Mucosa of descending colon (tissue), 3 donors: ENCODE measurements around the gene KRTAP19-3. TPM values are rescaled to one million over a fixed set of nuclear protein-coding genes. Genes with fewer than 3 reads are reported as not detected.

Experiments used
- ATAC-seq: fragments of 200-7000 bp; cut with Tn5 transposase; one replicate; pipeline ENCODE4 v1.9.1; 2020; ENCODE audit warnings: mild to moderate bottlenecking, moderate library complexity
- DNase-seq, 3 donors: peaks; one replicate each; pipeline ENCODE4 v3.0.0-alpha.2; 2020
- H3K36me3 ChIP-seq: fragments of 200-600 bp; one replicate; pipeline ENCODE4 v1.8.0; 2021; ENCODE audit warnings: low read depth, mild to moderate bottlenecking
- H3K4me1 ChIP-seq: fragments of 200-600 bp; one replicate; pipeline ENCODE4 v1.8.0; 2021; ENCODE audit warnings: low read depth, mild to moderate bottlenecking
- H3K4me3 ChIP-seq: fragments of 200-600 bp; one replicate; pipeline ENCODE4 v1.8.0; 2021; ENCODE audit warnings: mild to moderate bottlenecking
- H3K9me3 ChIP-seq: fragments of 200-600 bp; one replicate; pipeline ENCODE4 v1.8.0; 2021; ENCODE audit warnings: mild to moderate bottlenecking
- intact Hi-C, 2 donors: fragments of 100-400 bp; cut with DNase I in 1 of 2; cut with micrococcal nuclease in 1 of 2; formaldehyde crosslinking; loops; one replicate each; pipeline versions ENCODE4 v1.11.0 to v1.11.1; 2022; cut with DNase I, micrococcal nuclease
- total RNA-seq, 3 donors: library from RNA; stranded (reverse); fragmentation: NEBNext Ultra II Directional in 2 of 3; extraction: Animal tissue kit (Norgen Biotek cat#: 25700) in 2 of 3; gene quantifications; one replicate each; pipeline versions ENCODE4 v1.2.1 to v1.2.4, GENCODE V29; 2021 to 2023
- TF ChIP-seq, protein P1 (sequence below): fragments of 200-600 bp; IDR thresholded peaks from one replicate; pipeline ENCODE4 v1.8.0; 2022; ENCODE audit warnings: antibody characterized with exemption, mild to moderate bottlenecking
- donor health status: DM: no; HTN: no; CAD: no; lungs with moderate emphysema.
- donor health status: DM: no; HTN: no; CAD: no.
- donor health status: DM: no; HTN: yes; CAD: no.

Gene KRTAP19-3
- total RNA-seq, 3 donors from 2014 or later = not detected

DNA sequence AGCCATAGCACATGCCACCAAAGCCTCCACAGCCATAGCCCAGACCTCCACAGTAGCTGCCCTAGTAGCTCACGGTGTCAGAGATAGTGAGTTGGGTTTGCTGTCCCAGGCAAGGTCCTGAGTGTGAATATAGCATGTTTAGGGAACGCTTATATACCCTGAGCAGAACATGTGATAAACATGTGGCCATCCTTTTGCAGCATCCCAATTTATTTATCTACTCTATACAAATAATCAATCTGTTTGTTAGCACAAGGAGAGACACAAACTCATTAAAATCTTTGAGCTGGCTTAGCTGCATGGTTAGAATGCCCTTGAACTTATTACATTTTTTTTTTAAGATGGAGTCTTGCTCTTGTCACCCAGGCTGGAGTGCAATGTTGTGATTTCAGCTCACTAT, 4.5 kb downstream of the KRTAP19-3 start, which contains the start of gene KRTAP19-2:
KRTAP19-2 (minus strand) TSS at position 101 of the 400 bp plus-strand sequence; CDS start at position 13, 88 bp downstream.
- DNase-seq = no peak
- Histone ChIP-seq H3K36me3 (no peaks in the 10 kb centered on the region), H3K4me1 (no peaks in the 10 kb centered on the region), H3K4me3 (no peak within 1 kb of the TSS), H3K9me3 (peaks cover 43% of the 10 kb centered on the region)
- intact Hi-C loops = no loop called here
- TF ChIP-seq, protein P1, sequence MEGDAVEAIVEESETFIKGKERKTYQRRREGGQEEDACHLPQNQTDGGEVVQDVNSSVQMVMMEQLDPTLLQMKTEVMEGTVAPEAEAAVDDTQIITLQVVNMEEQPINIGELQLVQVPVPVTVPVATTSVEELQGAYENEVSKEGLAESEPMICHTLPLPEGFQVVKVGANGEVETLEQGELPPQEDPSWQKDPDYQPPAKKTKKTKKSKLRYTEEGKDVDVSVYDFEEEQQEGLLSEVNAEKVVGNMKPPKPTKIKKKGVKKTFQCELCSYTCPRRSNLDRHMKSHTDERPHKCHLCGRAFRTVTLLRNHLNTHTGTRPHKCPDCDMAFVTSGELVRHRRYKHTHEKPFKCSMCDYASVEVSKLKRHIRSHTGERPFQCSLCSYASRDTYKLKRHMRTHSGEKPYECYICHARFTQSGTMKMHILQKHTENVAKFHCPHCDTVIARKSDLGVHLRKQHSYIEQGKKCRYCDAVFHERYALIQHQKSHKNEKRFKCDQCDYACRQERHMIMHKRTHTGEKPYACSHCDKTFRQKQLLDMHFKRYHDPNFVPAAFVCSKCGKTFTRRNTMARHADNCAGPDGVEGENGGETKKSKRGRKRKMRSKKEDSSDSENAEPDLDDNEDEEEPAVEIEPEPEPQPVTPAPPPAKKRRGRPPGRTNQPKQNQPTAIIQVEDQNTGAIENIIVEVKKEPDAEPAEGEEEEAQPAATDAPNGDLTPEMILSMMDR = no peak
- no peak for ATAC-seq

DNA sequence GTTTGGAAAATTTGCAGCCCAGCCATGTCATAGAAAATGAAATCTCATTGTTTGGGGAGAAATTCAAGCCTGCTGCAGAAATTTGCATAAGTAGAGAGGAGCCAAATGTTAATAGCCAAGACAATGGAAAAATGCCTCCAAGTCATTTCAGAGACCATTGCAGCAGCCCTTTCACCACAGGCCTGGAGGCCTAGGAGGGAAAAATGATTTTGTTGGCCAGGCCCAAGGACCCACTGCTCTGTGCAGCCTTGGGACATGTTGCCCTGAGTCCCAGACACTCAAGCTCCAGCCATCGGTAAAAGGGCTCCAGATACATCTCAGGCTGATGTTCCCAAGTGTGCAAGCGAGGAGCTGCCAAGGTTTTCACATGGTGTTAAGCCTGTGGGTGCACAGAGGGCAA, 5.6 kb downstream of the KRTAP19-3 start:
- intact Hi-C loops = no loop called here
- no peak for ATAC-seq
- Histone ChIP-seq H3K4me3 (no peak overlapping the region), H3K36me3 (no peaks in the 10 kb centered on the region), H3K4me1 (no peaks in the 10 kb centered on the region), H3K9me3 (peaks cover 54% of the 10 kb centered on the region)
- no peak for DNase-seq
- TF ChIP-seq, protein P1 = no peak

DNA sequence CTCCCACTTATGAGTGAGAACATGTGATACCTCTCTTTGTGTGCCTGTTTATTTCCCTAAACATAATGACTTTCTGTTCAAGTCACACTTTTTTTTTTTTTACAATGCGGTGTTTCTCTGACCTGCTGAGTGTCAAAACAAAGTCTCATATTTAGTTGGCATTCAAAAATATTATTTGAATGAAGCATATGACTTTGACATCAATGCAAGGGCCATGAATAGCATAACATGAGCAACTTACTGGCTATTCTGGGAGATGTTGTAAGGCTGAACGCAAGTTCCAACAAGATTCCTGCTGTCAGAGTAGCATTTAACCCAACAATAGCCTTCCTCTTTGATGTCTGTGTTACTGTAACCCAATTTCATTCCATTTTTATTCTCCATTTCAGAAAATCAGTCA, 9.7 kb downstream of the KRTAP19-3 start:
- H3K36me3 ChIP-seq = no peaks in the 10 kb centered on the region
- ATAC-seq (no peak), DNase-seq (no peak)
- H3K4me1 ChIP-seq = no peaks in the 10 kb centered on the region
- intact Hi-C loops = no loop called here
- no peak overlapping the region for H3K4me3 ChIP-seq
- peaks cover 57% of the 10 kb centered on the region for H3K9me3 ChIP-seq
- TF ChIP-seq, protein P1 = no peak

DNA sequence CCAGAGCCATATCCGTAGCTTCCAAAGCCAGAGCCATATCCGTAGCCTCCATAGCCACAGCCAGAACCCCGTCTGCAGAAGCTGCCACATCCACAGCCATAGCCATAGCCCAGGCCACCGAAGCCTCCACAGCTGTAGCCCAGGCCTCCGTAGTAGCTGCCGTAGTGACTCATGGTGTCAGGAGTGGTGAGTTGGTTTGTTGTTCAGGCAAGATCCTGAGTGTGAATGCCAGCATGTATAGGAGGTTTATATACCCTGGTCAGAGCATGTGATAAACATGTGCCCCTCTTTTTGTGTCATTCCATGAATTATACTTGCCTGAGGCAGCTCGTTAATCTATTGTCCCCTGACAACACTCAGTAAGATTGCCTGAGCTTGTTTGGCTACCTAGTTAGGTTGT, 11.7 kb downstream of the KRTAP19-3 start, which contains the start of gene KRTAP19-1:
KRTAP19-1 (minus strand) TSS at position 223 of the 400 bp plus-strand sequence; CDS start at position 173, 50 bp downstream.
- H3K4me3 ChIP-seq = no peak within 1 kb of the TSS
- H3K36me3 ChIP-seq = no peaks in the 10 kb centered on the region
- no peaks in the 10 kb centered on the region for H3K4me1 ChIP-seq
- intact Hi-C loops = no loop called here
- peaks cover 42% of the 10 kb centered on the region for H3K9me3 ChIP-seq
- ATAC-seq = no peak
- TF ChIP-seq, protein P1 = no peak
- DNase-seq = no peak

DNA sequence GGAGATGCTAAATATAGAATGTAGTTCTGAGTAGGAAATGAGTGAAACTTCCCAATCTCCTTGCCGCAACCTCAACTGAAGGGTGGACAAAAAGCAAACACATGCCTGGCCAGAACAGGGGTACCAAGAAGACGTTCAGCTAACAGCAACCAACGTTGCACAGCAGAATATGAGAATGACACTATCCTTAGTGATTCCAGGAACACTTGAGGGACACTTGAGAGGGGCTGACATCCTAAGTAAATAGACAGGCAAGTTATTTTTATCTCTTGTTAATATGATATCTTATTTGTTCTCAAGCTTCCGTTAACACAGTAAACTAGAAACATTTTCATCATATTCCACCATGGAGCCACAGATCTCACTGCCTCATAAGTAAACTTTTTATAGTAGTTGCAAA, 12.6 kb downstream of the KRTAP19-3 start:
- no peaks in the 10 kb centered on the region for H3K4me1 ChIP-seq
- H3K9me3 ChIP-seq = peaks cover 38% of the 10 kb centered on the region
- DNase-seq = no peak
- TF ChIP-seq, protein P1 = no peak
- no peak overlapping the region for H3K4me3 ChIP-seq
- no peak for ATAC-seq
- intact Hi-C loops = no loop called here
- H3K36me3 ChIP-seq = no peaks in the 10 kb centered on the region

DNA sequence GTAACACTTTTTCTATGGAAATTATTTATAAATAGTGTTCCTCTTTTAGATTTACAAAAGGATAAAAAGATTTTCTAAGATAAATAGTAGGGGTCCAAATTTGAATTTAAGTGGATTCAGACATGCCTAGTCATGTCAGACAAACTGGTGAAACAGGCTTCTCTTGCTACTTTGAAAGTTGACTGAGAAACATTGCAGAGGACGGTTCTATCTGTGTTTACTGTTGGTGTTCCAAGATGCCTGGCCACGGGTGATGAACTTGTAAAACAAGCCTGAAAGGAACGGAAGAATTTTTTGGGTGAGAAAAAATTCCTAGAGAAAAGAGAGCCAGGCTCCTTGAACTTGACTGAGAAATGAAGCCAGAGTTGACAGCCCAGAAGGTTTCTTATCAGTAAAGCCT, 13.8 kb downstream of the KRTAP19-3 start:
- no peak for ATAC-seq
- peaks cover 39% of the 10 kb centered on the region for H3K9me3 ChIP-seq
- H3K4me3 ChIP-seq = no peak overlapping the region
- intact Hi-C loops = no loop called here
- H3K36me3 ChIP-seq = no peaks in the 10 kb centered on the region
- TF ChIP-seq, protein P1 = no peak
- H3K4me1 ChIP-seq = no peaks in the 10 kb centered on the region
- DNase-seq = no peak
